C4-2B (cell line): ENCODE results near the gene FANCD2.

Source experiments
- ZFX ChIP-seq: fragments of 450-650 bp; IDR thresholded peaks from 2 replicates; pipeline ENCODE4 v1.6.1; 2017
- TF ChIP-seq, protein P1 (sequence below): fragments of 450-650 bp; conservative IDR thresholded peaks from 2 replicates; pipeline ENCODE4 v1.5.1; 2017; ENCODE audit warnings: mild to moderate bottlenecking

DNA sequence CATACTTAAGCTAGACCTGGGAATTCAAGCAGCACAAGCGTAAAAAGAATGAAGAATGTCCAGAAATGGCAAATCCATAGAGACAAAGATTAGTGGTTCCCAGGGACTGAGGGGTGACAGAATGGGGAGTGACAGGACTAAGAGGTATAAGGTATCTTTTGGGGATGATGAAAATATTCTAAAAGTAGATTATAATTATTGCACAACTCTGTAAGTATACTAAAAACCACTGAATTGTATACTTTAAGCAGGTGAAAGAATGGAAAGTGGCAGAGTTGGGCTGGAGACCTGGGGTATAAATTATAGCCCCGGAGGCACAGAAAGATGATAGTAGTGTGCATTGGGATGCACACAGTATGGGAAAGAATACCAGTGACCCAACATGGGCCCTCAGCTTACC is 94.8 kb downstream of the FANCD2 start:
- TF ChIP-seq, protein P1, sequence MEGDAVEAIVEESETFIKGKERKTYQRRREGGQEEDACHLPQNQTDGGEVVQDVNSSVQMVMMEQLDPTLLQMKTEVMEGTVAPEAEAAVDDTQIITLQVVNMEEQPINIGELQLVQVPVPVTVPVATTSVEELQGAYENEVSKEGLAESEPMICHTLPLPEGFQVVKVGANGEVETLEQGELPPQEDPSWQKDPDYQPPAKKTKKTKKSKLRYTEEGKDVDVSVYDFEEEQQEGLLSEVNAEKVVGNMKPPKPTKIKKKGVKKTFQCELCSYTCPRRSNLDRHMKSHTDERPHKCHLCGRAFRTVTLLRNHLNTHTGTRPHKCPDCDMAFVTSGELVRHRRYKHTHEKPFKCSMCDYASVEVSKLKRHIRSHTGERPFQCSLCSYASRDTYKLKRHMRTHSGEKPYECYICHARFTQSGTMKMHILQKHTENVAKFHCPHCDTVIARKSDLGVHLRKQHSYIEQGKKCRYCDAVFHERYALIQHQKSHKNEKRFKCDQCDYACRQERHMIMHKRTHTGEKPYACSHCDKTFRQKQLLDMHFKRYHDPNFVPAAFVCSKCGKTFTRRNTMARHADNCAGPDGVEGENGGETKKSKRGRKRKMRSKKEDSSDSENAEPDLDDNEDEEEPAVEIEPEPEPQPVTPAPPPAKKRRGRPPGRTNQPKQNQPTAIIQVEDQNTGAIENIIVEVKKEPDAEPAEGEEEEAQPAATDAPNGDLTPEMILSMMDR, result no peak
- TF ChIP-seq ZFX, result no peak
